Subcutaneous adipose tissue (tissue), 4 donors: ENCODE data around the gene CEP162. TPM values are rescaled to one million over a fixed set of nuclear protein-coding genes. Genes with fewer than 3 reads are reported as not detected.

Experiments
- total RNA-seq, 4 donors: library from RNA; depleted of rRNA; stranded (reverse); fragments of >200 nt; gene quantifications; one replicate each; pipeline ENCODE4 v1.1.0, GENCODE V29; 2016
- TF ChIP-seq, protein P1 (sequence below): fragments of 450-650 bp; IDR thresholded peaks from one replicate; pipeline ENCODE4 v1.5.1; 2016; ENCODE audit warnings: low read depth, mild to moderate bottlenecking, control low read depth, antibody characterized with exemption, moderate library complexity

The CEP162 gene
- total RNA-seq, 4 donors from 2014 or later: 12.2 to 17.8 (median 14.8) TPM

DNA sequence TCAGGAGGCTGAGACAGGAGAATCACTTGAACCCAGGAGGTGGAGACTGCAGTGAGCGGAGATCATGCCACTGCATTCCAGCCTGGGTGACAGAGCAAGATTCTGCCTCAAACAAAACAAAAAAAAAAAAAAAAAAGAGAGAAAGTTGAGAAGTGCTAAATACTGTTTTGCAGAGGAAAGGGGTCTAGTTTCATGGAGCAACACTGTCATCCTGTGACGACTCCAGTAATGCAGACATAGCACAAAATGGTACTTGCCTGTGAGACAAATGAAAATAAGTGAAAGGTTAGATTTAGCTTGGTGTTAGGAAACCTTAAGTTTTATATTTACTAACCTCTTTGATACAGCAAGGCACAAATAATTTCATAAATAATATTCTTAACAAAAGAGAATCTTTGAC lies 29.7 kb downstream of the CEP162 start:
- TF ChIP-seq, protein P1, sequence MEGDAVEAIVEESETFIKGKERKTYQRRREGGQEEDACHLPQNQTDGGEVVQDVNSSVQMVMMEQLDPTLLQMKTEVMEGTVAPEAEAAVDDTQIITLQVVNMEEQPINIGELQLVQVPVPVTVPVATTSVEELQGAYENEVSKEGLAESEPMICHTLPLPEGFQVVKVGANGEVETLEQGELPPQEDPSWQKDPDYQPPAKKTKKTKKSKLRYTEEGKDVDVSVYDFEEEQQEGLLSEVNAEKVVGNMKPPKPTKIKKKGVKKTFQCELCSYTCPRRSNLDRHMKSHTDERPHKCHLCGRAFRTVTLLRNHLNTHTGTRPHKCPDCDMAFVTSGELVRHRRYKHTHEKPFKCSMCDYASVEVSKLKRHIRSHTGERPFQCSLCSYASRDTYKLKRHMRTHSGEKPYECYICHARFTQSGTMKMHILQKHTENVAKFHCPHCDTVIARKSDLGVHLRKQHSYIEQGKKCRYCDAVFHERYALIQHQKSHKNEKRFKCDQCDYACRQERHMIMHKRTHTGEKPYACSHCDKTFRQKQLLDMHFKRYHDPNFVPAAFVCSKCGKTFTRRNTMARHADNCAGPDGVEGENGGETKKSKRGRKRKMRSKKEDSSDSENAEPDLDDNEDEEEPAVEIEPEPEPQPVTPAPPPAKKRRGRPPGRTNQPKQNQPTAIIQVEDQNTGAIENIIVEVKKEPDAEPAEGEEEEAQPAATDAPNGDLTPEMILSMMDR: no peak

DNA sequence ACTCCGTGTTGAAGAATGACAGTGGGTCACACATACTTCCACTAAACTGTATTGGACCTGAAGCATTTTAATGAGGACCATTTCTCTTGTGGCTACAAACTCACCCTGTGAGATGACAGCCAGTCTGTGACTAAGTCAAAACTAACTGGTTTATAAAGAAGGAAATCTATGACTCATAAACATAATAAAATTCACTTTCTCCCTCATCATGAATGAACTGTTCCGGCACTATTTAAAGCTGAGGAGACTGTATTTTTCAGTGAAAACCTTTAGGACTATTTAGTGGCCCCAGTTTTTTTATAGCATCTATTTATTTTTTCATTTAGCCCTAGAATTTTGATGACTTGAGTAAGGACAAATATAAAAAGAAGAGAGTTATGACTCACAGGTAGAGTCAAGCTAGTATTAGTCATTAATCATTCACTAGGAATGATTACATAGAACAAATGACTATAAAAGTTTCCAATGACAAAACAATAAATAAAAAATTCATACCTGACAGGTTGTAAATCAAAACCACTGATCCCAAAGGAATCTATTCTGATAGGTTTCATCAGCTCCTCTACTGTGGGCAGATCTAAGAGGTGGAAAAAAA lies 34.2 kb downstream of the CEP162 start:
- TF ChIP-seq, protein P1: no peak

DNA sequence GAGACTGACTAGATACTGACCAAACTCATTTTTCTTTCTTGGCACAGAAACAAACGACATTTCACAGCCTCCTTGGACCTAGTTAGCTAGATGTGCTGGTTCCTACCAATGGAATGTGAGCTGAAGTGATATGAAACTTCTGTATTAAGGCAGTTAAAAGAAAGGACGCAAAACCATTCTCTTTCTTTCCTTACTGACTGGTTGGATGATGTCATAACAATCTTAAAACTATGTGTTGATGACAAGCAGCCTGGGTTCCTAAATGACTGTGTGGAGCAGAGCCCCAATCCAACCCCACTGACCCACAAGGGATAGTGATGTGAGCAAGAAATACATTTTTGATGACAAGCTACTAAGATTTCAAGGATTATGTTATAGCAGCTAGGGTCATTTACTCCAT lies 35.6 kb downstream of the CEP162 start:
- TF ChIP-seq, protein P1: no peak

DNA sequence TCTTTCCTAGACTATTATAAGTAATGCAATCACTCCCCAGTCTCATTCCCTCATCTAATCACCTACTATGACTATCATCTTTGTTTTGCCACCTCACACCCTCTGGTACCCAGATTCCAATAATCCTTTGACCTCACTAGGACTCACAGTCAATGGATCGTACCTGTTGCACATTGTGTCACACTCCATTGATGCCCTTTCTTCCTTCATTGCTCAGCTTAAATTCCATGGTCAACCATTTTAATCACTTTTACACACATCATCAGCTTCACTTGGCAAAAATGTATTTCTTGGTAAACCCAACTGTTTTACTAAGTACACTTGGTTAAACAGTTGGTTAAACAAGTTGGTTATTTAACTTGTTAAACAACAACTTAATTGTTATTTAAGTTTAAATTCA lies 44.0 kb downstream of the CEP162 start:
- TF ChIP-seq, protein P1: no peak

DNA sequence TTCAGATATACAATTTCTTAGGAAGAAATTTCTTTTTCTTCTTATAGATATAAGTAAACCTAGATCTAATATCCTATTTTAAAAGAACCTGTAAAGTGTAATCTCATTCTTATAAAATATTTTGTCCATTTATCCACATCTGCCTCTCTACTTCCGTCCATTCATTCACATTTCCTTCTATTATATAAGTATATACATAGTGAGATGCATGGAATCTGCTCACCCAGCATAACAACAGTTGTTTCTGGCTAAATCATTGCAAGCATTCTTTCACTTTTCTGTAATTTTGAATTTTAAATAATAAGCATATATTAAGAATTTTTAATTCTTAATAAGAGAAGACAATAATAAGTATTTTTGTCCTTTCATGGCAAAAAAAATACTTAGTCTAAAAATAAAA lies 45.4 kb downstream of the CEP162 start:
- TF ChIP-seq, protein P1: no peak

DNA sequence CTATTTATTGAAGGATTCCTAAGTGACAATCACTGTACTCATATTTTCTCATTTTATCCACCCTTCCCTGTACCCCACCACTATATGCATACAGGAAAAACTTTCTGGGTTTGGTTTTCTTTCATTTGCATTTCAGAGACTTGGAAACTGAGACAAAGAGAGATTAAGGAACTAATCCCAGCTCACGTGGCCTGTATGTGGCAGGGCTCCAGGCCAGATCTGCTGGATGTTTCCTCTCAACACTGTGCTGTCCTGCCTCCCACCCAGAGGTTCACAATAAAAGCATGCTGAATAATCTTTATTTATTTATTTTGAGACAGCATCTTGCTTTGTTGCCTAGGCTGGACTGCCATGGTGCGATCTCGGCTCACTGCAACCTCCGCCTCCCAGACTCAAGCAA lies 50.2 kb downstream of the CEP162 start:
- TF ChIP-seq, protein P1: no peak

DNA sequence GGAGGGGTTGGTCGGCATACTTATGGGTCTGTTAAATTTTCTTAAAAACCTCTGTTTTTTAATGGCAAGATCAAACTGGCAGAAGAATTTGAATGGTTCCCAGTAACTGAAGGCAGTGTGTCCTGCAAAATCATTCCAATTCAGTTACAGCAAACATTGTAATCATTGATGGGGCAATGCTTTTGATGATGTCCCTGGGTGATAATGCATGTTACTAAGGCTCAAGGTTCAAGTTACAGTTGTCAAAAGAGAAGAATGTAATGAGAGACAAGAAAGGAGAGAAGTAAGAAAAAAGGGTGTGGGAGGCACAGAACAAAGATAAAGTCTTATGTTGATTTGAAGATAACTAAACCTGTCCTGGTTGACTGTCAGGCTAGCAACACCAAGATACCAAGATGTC lies 54.9 kb downstream of the CEP162 start:
- TF ChIP-seq, protein P1: no peak
